Measurements from ENCODE around the gene PCSK2. TPM values are rescaled to one million over a fixed set of nuclear protein-coding genes. Genes with fewer than 3 reads are reported as not detected.

Gene PCSK2
- total RNA-seq, 4 donors from 2014 or later: 2.0 to 12.5 (median 7.2) TPM

- DNase-seq (ENCODE audit: extremely low spot score): no peak
- Histone ChIP-seq H3K27ac (replicated peaks in 1 of 4) (no peak overlapping the region), H3K36me3 (no peaks in the 10 kb centered on the region), H3K9me3 (no peaks in the 10 kb centered on the region), H3K27me3 (peaks cover 0 to 12% (median 0%) of the 10 kb centered on the region in 4 donors), H3K4me1 (no peaks in the 10 kb centered on the region), H3K4me3 (no peak overlapping the region)
- intact Hi-C loops (cut with DNase I): no loop called here
- TF ChIP-seq POLR2AphosphoS5 (IDR thresholded peaks at IDR 0.05) (no peak), POLR2A (IDR thresholded peaks at IDR 0.05; ENCODE audit: low read depth) (no peak), CTCF (IDR thresholded peaks at IDR 0.05) (no peak), EP300 (IDR thresholded peaks at IDR 0.05) (no peak)
- WGBS: 85% methylated on average over 3 of the region's 3 CpGs
Measured at GRCh38 chr20:17417225-17417624, 190.4 kb downstream of the PCSK2 start.

GRCh38 chr20:17418737-17419136 lies 191.9 kb downstream of the PCSK2 start:
- TF ChIP-seq CTCF (IDR thresholded peaks at IDR 0.05) (no peak), EP300 (IDR thresholded peaks at IDR 0.05) (no peak), POLR2AphosphoS5 (IDR thresholded peaks at IDR 0.05) (no peak), POLR2A (IDR thresholded peaks at IDR 0.05; ENCODE audit: low read depth) (no peak)
- no peaks in the 10 kb centered on the region for H3K36me3 ChIP-seq
- intact Hi-C loops (cut with DNase I): no loop called here
- H3K27me3 ChIP-seq: peaks cover 0 to 12% (median 0%) of the 10 kb centered on the region in 4 donors
- no peak for DNase-seq (ENCODE audit: extremely low spot score)
- H3K4me3 ChIP-seq: no peak overlapping the region
- WGBS: 64% methylated on average over 4 of the region's 4 CpGs
- H3K9me3 ChIP-seq: no peaks in the 10 kb centered on the region
- H3K4me1 ChIP-seq: no peaks in the 10 kb centered on the region
- H3K27ac ChIP-seq (replicated peaks in 1 of 4): no peak overlapping the region

GRCh38 chr20:17419479-17420041 lies 192.7 kb downstream of the PCSK2 start:
- intact Hi-C loops (cut with DNase I): no loop called here
- DNase-seq (ENCODE audit: extremely low spot score): no peak
- Histone ChIP-seq H3K27me3 (peaks cover 0 to 12% (median 0%) of the 10 kb centered on the region in 4 donors), H3K27ac (replicated peaks in 1 of 4) (no peak overlapping the region), H3K4me3 (no peak overlapping the region), H3K9me3 (no peaks in the 10 kb centered on the region), H3K4me1 (no peaks in the 10 kb centered on the region), H3K36me3 (no peaks in the 10 kb centered on the region)
- WGBS: 63% methylated on average over 3 of the region's 3 CpGs
- TF ChIP-seq EP300 (IDR thresholded peaks at IDR 0.05) (no peak), POLR2A (IDR thresholded peaks at IDR 0.05; ENCODE audit: low read depth) (no peak), CTCF (IDR thresholded peaks at IDR 0.05) (no peak), POLR2AphosphoS5 (IDR thresholded peaks at IDR 0.05) (no peak)

- intact Hi-C loops (cut with DNase I): no loop called here
- Histone ChIP-seq H3K4me3 (no peak overlapping the region), H3K27me3 (peaks cover 0 to 12% (median 0%) of the 10 kb centered on the region in 4 donors), H3K27ac (replicated peaks in 1 of 4) (no peak overlapping the region), H3K36me3 (no peaks in the 10 kb centered on the region), H3K4me1 (no peaks in the 10 kb centered on the region), H3K9me3 (no peaks in the 10 kb centered on the region)
- DNase-seq (ENCODE audit: extremely low spot score): no peak
- WGBS: 78% methylated on average over 1 of the region's 1 CpG
- TF ChIP-seq EP300 (IDR thresholded peaks at IDR 0.05): no peak
- no peak for TF ChIP-seq CTCF (IDR thresholded peaks at IDR 0.05)
- no peak for TF ChIP-seq POLR2A (IDR thresholded peaks at IDR 0.05; ENCODE audit: low read depth)
- no peak for TF ChIP-seq POLR2AphosphoS5 (IDR thresholded peaks at IDR 0.05)
Measured at GRCh38 chr20:17421493-17421892, 194.7 kb downstream of the PCSK2 start.

GRCh38 chr20:17423782-17424181 lies 196.9 kb downstream of the PCSK2 start:
- TF ChIP-seq EP300 (IDR thresholded peaks at IDR 0.05) (no peak), POLR2AphosphoS5 (IDR thresholded peaks at IDR 0.05) (no peak), CTCF (IDR thresholded peaks at IDR 0.05) (no peak), POLR2A (IDR thresholded peaks at IDR 0.05; ENCODE audit: low read depth) (no peak)
- Histone ChIP-seq H3K4me3 (no peak overlapping the region), H3K4me1 (no peaks in the 10 kb centered on the region), H3K27ac (replicated peaks in 1 of 4) (no peak overlapping the region), H3K27me3 (peaks cover 0 to 1% (median 0%) of the 10 kb centered on the region in 4 donors), H3K9me3 (no peaks in the 10 kb centered on the region), H3K36me3 (no peaks in the 10 kb centered on the region)
- no peak for DNase-seq (ENCODE audit: extremely low spot score)
- intact Hi-C loops (cut with DNase I): no loop called here

Measured in esophagus muscularis mucosa (tissue), 4 donors.